B cell (primary cell): ENCODE data around the gene NR4A1. TPM values are rescaled to one million over a fixed set of nuclear protein-coding genes. Genes with fewer than 3 reads are reported as not detected.

Source experiments
- ATAC-seq: fragments of 200-7000 bp; cut with Tn5 transposase; one replicate; pipeline ENCODE4 v1.10.0; 2021; ENCODE audit warnings: low read depth, mild to moderate bottlenecking, moderate number of reproducible peaks, moderate library complexity
- CTCF ChIA-PET: fragments of 350-600 bp; sonication (Branson Sonifier 250); formaldehyde crosslinking; loops from one replicate; lab custom pipeline; 2021; ENCODE audit warnings: antibody characterized with exemption, inconsistent platforms; lab: Charles Lee
- POLR2A ChIA-PET: fragments of 350-600 bp; sonication (Branson Sonifier 250); formaldehyde crosslinking; loops from one replicate; lab custom pipeline; 2021; ENCODE audit warnings: antibody characterized with exemption; lab: Charles Lee
- DNase-seq: peaks from one replicate; pipeline ENCODE4 v3.0.0; 2013
- H2AFZ ChIP-seq: 2 replicates; pipeline ENCODE4 v1.6.1; 2012; ENCODE audit warnings: mild to moderate bottlenecking, low read depth, low read length; ENCODE audit not compliant: insufficient read depth, poor library complexity, severe bottlenecking
- H3K27ac ChIP-seq, 2 donors: 1 replicate in 1 of 2; 2 replicates in 1 of 2; pipeline ENCODE4 v1.5.1; 2012 to 2013; ENCODE audit warnings: low read length in 2 of 2, mild to moderate bottlenecking in 2 of 2, moderate library complexity in 1 of 2
- H3K27me3 ChIP-seq, 4 experiments: fragments of 200-600 bp in 1 of 4; sonication (generic) in 1 of 4; replicated peaks in 1 of 4; 1 replicate in 2 of 4; 2 replicates in 2 of 4; pipeline versions ENCODE4 v1.6.1 to v1.7.0; 2013 to 2016; ENCODE audit warnings: low read length in 3 of 4, mild to moderate bottlenecking in 2 of 4, mixed read lengths in 1 of 4, moderate library complexity in 1 of 4; ENCODE audit not compliant: insufficient read depth in 4 of 4, control insufficient read depth in 3 of 4; ENCODE audit errors: control extremely low read depth in 1 of 4
- H3K36me3 ChIP-seq, 2 experiments: replicated peaks in 1 of 2; 1 replicate in 1 of 2; 2 replicates in 1 of 2; pipeline versions ENCODE4 v1.6.1 to v1.7.1; 2013; ENCODE audit warnings: low read length in 1 of 2; ENCODE audit not compliant: insufficient read depth in 2 of 2, control insufficient read depth in 1 of 2; ENCODE audit errors: control extremely low read depth in 1 of 2, extremely low read depth in 1 of 2
- H3K4me1 ChIP-seq, 2 donors: fragments of 200-600 bp in 1 of 2; sonication (generic) in 1 of 2; 1 replicate in 1 of 2; 2 replicates in 1 of 2; pipeline versions ENCODE4 v1.5.1 to v1.6.1; 2013 to 2017; ENCODE audit warnings: low read length in 2 of 2; ENCODE audit not compliant: control insufficient read depth in 2 of 2, insufficient read depth in 2 of 2
- H3K4me2 ChIP-seq: replicated peaks from 2 replicates; pipeline ENCODE3; 2012; ENCODE audit warnings: mild to moderate bottlenecking, low read depth, low read length; ENCODE audit not compliant: poor library complexity, severe bottlenecking
- H3K4me3 ChIP-seq, 5 experiments: fragments of 200-600 bp in 1 of 5; sonication (generic) in 1 of 5; 1 replicate in 3 of 5; 2 replicates in 2 of 5; pipeline versions ENCODE4 v1.5.1 to v1.7.0; 2011 to 2016; ENCODE audit warnings: low read length in 4 of 5, mild to moderate bottlenecking in 4 of 5, low read depth in 2 of 5, control low read depth in 1 of 5, moderate library complexity in 1 of 5; ENCODE audit not compliant: insufficient read depth in 1 of 5; ENCODE audit errors: control extremely low read depth in 1 of 5, extremely low read depth in 1 of 5
- H3K79me2 ChIP-seq: fragments of 200-600 bp; sonication (generic); one replicate; pipeline ENCODE4 v1.6.0; 2016; ENCODE audit warnings: low read length; ENCODE audit not compliant: control insufficient read depth, insufficient read depth
- H3K9ac ChIP-seq: fragments of 200-600 bp; sonication (generic); 2 replicates; pipeline ENCODE4 v1.6.1; 2017; ENCODE audit warnings: mild to moderate bottlenecking, low read length, moderate library complexity
- H3K9me3 ChIP-seq, 3 donors: one replicate each; pipeline versions ENCODE4 v1.6.1 to v1.7.1; 2013; ENCODE audit warnings: low read length in 2 of 3; ENCODE audit not compliant: control insufficient read depth in 2 of 3, insufficient read depth in 1 of 3; ENCODE audit errors: control extremely low read depth in 1 of 3
- H4K20me1 ChIP-seq: 2 replicates; pipeline ENCODE4 v1.6.0; 2012; ENCODE audit warnings: mild to moderate bottlenecking, low read length; ENCODE audit not compliant: insufficient read depth, control insufficient read depth, poor library complexity, severe bottlenecking
- H3K27ac Mint-ChIP-seq: one replicate; pipeline ENCODE4 v1.8.0; 2021; ENCODE audit warnings: mixed read lengths
- H3K27me3 Mint-ChIP-seq: one replicate; pipeline ENCODE4 v1.8.0; 2021; ENCODE audit warnings: mixed read lengths
- H3K4me1 Mint-ChIP-seq: one replicate; pipeline ENCODE4 v1.8.0; 2021; ENCODE audit warnings: mixed read lengths
- H3K4me3 Mint-ChIP-seq: one replicate; pipeline ENCODE4 v1.8.0; 2021; ENCODE audit warnings: mixed read lengths
- H3K9me3 Mint-ChIP-seq: one replicate; pipeline ENCODE4 v1.8.0; 2022; ENCODE audit warnings: mixed read lengths; ENCODE audit not compliant: insufficient read depth
- EZH2 ChIP-seq: IDR thresholded peaks from 2 replicates; pipeline ENCODE4 v1.6.1; 2012; ENCODE audit warnings: borderline replicate concordance, low read depth, mild to moderate bottlenecking, moderate library complexity, low read length; ENCODE audit not compliant: insufficient read depth, poor library complexity, severe bottlenecking
- WGBS: methylation state at CpG from one replicate; pipeline ENCODE4 v1.1.5; 2013; ENCODE audit warnings: missing lambda C conversion rate; ENCODE audit not compliant: insufficient coverage; 5-methylcytosine and 5-hydroxymethylcytosine counted together
- intact Hi-C: fragments of 100-400 bp; cut with micrococcal nuclease; formaldehyde crosslinking; loops from one replicate; pipeline ENCODE4 v1.10.0; 2022
- polyA plus RNA-seq: library from polyadenylated mRNA; depleted of rRNA; stranded (reverse); fragments of >200 nt; gene quantifications from 2 replicates; pipeline ENCODE4 v1.2.3, GENCODE V29; 2012
- total RNA-seq, 2 donors: library from RNA; stranded (reverse); fragments of 120-200 nt in 1 of 2; gene quantifications; 1 replicate in 1 of 2; 2 replicates in 1 of 2; pipeline versions ENCODE4 v1.2.3 to v1.2.4, GENCODE V29; 2013 to 2022
- TF ChIP-seq, protein P1 (sequence below): fragments of 200-600 bp; IDR thresholded peaks from one replicate; pipeline ENCODE4 v1.8.0; 2022; ENCODE audit warnings: antibody characterized with exemption, mild to moderate bottlenecking

NR4A1 gene
- total and polyA plus RNA-seq, 2 donors (not counting 1 experiment from before 2014, with no cell fraction given): 43.2 to 470 TPM

DNA sequence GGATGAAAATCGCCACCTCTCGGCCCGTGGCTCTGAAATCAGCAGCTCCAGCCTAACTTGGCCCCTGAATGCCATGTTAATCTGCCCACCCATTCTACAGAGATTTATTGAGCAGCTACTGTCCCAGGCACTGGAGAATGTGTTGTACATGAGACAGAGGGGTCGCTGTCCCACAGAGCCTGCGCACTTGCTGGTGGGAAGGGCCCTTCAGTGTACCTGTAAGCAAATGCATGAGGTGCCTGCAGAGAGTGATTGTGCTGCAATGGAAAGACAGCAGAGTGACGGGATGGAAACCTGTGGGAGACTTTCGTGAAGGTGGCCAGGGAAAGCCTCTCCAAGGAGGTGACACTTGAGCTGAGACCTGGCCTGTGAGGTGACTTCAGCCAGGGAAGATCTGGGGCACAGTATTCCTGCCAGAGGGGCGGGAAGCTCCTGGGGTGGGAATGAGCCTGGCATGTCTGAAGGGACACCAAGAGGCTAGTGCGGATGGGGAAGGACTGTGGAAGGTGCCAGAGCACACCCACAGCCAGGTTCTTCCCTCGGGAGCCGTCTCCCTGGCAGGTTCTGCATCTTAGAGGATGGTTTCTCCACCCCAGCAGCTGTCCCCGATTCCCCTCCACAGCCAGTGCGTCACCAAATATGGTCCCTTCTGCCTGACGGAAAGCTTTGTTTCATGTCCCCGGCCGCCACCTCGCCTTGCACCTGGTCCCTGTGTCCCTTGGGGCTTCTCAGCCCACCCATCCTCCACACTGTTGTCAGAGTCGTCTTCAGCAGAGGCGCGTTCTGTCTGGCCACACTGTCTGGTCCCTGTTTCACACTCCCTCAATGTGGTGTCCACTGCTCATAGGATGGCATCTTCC lies 36.9 kb downstream of the NR4A1 start:
- H3K27me3 Mint-ChIP-seq: peaks cover 35% of the 10 kb centered on the region
- ChIA-PET POLR2A (interaction anchor here (0.7 kb wide), 1 partner anchor 28 kb away, joined by 3 read pairs; no protein-coding TSS in a partner anchor), CTCF (interaction anchor here (0.9 to 34.6 kb wide), 5 partner anchors 16 to 95 kb away, joined by 3 to 1315 read pairs (median 4); no protein-coding TSS in a partner anchor)
- peak overlapping the region; percentile 19 for H3K4me3 Mint-ChIP-seq
- H3K4me1 Mint-ChIP-seq: peaks cover 20% of the 10 kb centered on the region
- Histone ChIP-seq H4K20me1 (no peaks in the 10 kb centered on the region), H3K9ac (no peak overlapping the region), H2AFZ (no peak overlapping the region), H3K27ac (no peak overlapping the region), H3K4me2 (peak overlapping the region; percentile 17), H3K4me3 (no peak overlapping the region), H3K27me3 (peaks cover 0 to 21% (median 3%) of the 10 kb centered on the region in 4 experiments), H3K4me1 (peaks cover 13 to 17% of the 10 kb centered on the region in 2 donors), H3K79me2 (no peaks in the 10 kb centered on the region), H3K36me3 (no peaks in the 10 kb centered on the region), H3K9me3 (no peaks in the 10 kb centered on the region)
- no peak overlapping the region for H3K27ac Mint-ChIP-seq
- ATAC-seq: peak; percentile 85
- TF ChIP-seq, protein P1, sequence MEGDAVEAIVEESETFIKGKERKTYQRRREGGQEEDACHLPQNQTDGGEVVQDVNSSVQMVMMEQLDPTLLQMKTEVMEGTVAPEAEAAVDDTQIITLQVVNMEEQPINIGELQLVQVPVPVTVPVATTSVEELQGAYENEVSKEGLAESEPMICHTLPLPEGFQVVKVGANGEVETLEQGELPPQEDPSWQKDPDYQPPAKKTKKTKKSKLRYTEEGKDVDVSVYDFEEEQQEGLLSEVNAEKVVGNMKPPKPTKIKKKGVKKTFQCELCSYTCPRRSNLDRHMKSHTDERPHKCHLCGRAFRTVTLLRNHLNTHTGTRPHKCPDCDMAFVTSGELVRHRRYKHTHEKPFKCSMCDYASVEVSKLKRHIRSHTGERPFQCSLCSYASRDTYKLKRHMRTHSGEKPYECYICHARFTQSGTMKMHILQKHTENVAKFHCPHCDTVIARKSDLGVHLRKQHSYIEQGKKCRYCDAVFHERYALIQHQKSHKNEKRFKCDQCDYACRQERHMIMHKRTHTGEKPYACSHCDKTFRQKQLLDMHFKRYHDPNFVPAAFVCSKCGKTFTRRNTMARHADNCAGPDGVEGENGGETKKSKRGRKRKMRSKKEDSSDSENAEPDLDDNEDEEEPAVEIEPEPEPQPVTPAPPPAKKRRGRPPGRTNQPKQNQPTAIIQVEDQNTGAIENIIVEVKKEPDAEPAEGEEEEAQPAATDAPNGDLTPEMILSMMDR: no peak
- peak; percentile 73 for DNase-seq
- no peaks in the 10 kb centered on the region for H3K9me3 Mint-ChIP-seq
- WGBS: 37% methylated on average over 20 of the region's 20 CpGs
- intact Hi-C loops: no loop called here

DNA sequence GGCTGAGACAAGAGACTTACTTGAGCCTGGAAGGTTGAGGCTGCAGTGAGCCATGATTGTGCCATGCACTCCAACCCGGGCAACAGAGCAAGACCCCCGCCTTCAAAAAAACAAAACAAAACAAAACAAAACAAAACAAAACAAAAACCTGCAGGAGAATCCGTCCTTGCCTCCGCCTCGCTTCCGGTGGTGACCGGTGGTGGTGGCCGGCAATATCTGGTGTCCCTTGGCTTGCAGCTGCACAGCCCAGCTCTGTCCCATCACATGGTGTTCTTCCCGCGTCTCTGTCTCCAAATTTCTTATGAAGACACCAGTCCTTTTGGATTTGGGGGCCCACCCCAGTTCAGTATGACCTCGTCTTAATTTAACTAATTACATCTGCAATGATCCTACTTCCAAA lies 38.2 kb downstream of the NR4A1 start:
- no peaks in the 10 kb centered on the region for H3K9me3 ChIP-seq
- no peak for TF ChIP-seq EZH2
- TF ChIP-seq, protein P1: no peak
- POLR2A ChIA-PET: no interaction called here
- Mint-ChIP-seq H3K9me3 (no peaks in the 10 kb centered on the region), H3K27me3 (peaks cover 42% of the 10 kb centered on the region), H3K4me1 (peaks cover 14% of the 10 kb centered on the region), H3K4me3 (no peak overlapping the region), H3K27ac (no peak overlapping the region)
- no peak overlapping the region for H3K4me3 ChIP-seq
- CTCF ChIA-PET: interaction anchor here (1.5 to 34.6 kb wide), 2 partner anchors 21 to 56 kb away, joined by 4 to 1315 read pairs; no protein-coding TSS in a partner anchor
- no peak overlapping the region for H3K27ac ChIP-seq
- peaks cover 11 to 13% of the 10 kb centered on the region in 2 donors for H3K4me1 ChIP-seq
- no peak overlapping the region for H3K9ac ChIP-seq
- no peak for DNase-seq
- no peaks in the 10 kb centered on the region for H3K79me2 ChIP-seq
- no peak overlapping the region for H3K4me2 ChIP-seq
- peaks cover 0 to 21% (median 3%) of the 10 kb centered on the region in 4 experiments for H3K27me3 ChIP-seq
- H4K20me1 ChIP-seq: no peaks in the 10 kb centered on the region
- intact Hi-C loops: no loop called here
- no peaks in the 10 kb centered on the region for H3K36me3 ChIP-seq
- no peak for ATAC-seq
- WGBS: 89% methylated on average over 10 of the region's 11 CpGs
- H2AFZ ChIP-seq: no peak overlapping the region
